ENCODE measurements around the gene NEDD4L.

Gene NEDD4L

DNA sequence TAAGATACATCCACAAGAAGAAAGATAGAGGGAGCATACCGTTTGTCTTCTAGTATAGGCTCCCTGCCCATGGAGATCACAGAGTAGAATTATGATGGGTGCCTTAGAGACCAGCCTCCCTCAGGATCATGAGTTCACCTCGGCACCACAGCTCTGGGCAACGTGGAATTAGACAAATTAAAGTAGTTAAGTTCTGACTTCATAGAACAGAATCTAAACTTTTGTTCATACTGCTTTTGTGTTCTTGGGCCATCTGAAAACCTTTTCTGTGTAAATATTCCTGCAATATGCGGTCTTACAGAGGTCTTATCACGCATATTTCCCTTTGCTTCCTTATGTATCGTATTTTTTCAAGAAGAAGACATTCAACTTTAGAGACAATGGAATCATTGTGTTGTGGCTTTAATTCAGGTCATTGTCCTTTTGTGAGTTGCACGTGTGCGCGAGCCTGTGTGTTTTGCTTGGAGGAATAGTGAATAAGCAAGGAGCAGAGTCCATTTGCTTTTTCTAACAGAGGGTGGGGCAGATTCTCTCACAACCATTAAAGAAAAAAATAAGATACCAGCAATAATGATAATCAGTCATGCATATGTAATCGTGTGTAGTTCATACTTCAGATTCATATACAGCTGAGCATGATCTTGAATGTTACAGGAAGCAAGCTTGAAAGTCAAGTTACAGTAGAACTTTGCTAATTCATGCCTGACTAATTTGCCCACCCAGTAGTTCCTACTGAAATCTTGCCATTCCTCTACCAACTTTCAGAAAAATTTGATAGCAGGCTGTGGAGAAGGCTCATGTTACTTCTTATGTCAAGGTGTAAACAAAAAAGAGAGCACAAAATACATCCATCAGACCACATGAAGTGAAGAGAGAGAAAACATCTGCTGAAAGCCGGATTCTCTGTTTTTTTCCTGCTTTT lies 243.6 kb downstream of the NEDD4L start:
- no peak overlapping the region for H3K9ac ChIP-seq (ENCODE audit: low read depth, low read length)
- H3K9me3 ChIP-seq (ENCODE audit: control insufficient read depth, insufficient read depth, low read length) = no peaks in the 10 kb centered on the region
- no peaks in the 10 kb centered on the region; the same call in 1 of the 2 replicates for H3K36me3 ChIP-seq (ENCODE audit: insufficient read depth, low read length)
- H3K4me1 ChIP-seq (ENCODE audit: insufficient read depth, low read length) = peaks cover 18% of the 10 kb centered on the region

DNA sequence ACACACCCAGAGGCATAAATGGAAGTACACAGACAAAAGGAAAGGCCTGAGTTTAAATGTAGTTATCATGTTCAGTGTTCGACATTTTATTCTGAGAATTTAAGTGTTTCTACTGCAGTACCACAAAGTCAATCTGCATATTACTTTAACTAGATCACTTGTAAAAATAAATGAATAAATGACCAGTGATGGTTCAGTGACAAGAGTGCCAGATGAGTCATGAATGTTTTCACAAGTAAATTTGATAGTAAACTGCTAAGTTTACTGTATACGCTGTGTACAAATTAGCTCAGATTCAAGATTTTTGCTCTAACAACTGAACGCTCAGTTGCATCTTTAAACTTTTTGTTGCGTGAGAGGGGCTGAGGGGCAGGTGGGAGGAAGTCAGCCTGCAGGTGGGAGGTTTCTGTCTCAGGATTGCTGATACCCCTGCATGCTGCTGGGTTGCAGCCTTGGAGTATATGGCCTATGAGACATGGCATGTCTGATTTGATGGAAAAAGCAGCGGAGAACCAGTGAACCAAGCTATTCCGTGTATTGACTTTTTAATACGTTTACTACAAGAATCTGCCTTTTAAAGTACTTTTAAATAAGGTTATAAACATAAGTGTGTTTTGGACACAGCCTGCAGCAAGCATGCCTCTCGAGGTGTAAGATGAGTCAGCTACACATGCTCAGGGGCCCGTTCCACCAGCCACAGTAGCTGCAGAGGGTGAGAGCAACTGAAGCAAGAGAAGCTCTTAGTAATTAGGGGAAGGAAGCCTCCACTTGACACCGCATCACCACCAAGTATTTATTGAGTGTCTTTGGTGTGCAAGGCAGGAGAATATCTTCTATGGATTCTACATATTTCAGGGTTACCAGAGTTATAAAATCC lies 245.1 kb downstream of the NEDD4L start:
- Histone ChIP-seq H3K9me3 (ENCODE audit: control insufficient read depth, insufficient read depth, low read length) (no peaks in the 10 kb centered on the region), H3K9ac (ENCODE audit: low read depth, low read length) (no peak overlapping the region), H3K4me1 (ENCODE audit: insufficient read depth, low read length) (peaks cover 18% of the 10 kb centered on the region), H3K36me3 (ENCODE audit: insufficient read depth, low read length) (no peaks in the 10 kb centered on the region; the same call in 1 of the 2 replicates)

DNA sequence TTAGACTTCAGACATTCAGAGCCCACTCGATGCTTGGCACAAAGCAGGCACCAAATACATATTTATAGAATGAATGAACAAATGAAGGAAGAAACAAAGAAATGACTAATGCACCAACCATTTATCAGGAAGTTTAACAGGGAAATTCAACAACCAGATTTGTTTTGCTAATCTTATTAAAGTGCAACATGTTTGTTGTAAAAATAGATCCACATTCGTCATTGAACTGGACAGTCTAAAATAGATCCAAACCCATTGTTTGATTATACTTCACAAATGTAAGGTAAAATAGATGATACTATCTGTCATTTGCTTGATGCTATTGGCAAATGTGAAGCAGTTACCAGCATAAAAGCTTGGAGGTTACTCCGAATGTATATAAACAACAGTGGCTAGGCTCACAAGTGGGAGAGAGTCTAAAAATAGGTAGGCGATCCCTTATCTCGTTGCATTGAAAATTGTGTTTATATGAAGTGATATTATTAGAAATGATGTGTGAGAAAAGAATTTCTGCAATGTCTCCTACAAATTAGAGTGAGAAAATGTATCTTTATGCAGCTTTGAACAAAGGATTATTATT lies 246.2 kb downstream of the NEDD4L start:
- H3K36me3 ChIP-seq (ENCODE audit: insufficient read depth, low read length) = no peaks in the 10 kb centered on the region; the same call in 1 of the 2 replicates
- H3K9me3 ChIP-seq (ENCODE audit: control insufficient read depth, insufficient read depth, low read length) = no peaks in the 10 kb centered on the region
- H3K9ac ChIP-seq (ENCODE audit: low read depth, low read length) = no peak overlapping the region
- H3K4me1 ChIP-seq (ENCODE audit: insufficient read depth, low read length) = peaks cover 18% of the 10 kb centered on the region

DNA sequence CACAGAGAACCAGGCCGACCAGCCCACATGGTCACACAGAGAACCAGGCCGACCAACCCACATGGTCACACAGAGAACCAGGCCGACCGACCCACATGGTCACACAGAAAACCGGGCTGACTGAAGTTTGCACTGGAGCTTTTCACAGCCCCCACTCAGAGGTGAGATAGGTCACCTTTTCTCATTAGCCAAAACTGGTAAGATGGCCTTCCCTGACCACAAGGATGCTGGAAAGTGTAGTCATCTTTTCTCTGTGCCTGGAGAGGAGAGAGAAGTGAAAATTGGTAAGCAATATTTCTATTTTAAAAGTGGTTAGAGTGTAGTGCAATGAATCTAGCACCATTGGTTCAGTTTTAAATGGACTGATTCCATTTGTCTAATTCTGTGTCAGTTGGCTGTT lies 247.1 kb downstream of the NEDD4L start:
- no peak overlapping the region for H3K9ac ChIP-seq (ENCODE audit: low read depth, low read length)
- no peaks in the 10 kb centered on the region; the same call in 1 of the 2 replicates for H3K36me3 ChIP-seq (ENCODE audit: insufficient read depth, low read length)
- H3K9me3 ChIP-seq (ENCODE audit: control insufficient read depth, insufficient read depth, low read length) = no peaks in the 10 kb centered on the region
- peaks cover 18% of the 10 kb centered on the region for H3K4me1 ChIP-seq (ENCODE audit: insufficient read depth, low read length)

DNA sequence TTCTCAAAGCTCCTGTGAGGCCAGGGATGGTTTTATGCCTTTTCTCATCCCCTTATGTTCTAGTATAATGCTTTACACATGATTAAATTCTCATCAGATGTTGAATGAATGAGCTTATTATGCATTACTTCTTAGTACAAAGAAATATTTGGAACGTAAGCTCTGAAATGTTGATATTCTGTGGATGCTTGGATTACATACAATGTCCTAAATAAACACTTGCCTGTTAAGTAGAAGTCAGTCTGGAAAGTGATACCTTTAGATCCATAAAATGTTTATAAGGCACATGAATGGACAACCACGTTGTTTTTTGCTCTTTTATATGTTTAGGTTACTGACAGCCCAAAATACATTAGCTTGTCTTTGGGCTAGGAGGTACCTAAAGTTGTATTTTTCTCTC lies 248.6 kb downstream of the NEDD4L start:
- H3K36me3 ChIP-seq (ENCODE audit: insufficient read depth, low read length) = no peaks in the 10 kb centered on the region; the same call in 1 of the 2 replicates
- no peaks in the 10 kb centered on the region for H3K9me3 ChIP-seq (ENCODE audit: control insufficient read depth, insufficient read depth, low read length)
- no peak overlapping the region for H3K9ac ChIP-seq (ENCODE audit: low read depth, low read length)
- peaks cover 11% of the 10 kb centered on the region; the same call in 1 of the 2 replicates for H3K4me1 ChIP-seq (ENCODE audit: insufficient read depth, low read length)

DNA sequence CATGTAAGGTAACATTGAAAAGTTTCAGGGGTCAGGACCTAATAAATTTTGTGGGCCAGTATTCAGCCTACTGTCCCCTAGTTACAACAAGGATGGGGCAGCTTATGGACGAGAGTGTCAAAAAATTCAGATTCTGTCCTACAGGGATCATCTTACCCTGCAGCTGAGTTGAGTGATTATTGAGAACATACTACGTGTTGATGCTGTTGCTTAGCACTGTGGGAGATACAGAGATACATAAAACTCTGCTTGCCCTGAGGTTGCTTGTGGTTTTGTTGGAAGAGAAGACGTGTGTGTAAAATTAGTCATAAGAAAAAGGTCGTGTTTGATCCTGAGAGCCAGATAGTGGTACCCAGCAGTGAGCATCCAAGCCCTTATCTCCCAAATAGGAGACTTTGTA lies 253.2 kb downstream of the NEDD4L start:
- no peak overlapping the region for H3K9ac ChIP-seq (ENCODE audit: low read depth, low read length)
- H3K36me3 ChIP-seq (ENCODE audit: insufficient read depth, low read length) = no peaks in the 10 kb centered on the region
- no peaks in the 10 kb centered on the region for H3K9me3 ChIP-seq (ENCODE audit: control insufficient read depth, insufficient read depth, low read length)
- H3K4me1 ChIP-seq (ENCODE audit: insufficient read depth, low read length) = no peaks in the 10 kb centered on the region

DNA sequence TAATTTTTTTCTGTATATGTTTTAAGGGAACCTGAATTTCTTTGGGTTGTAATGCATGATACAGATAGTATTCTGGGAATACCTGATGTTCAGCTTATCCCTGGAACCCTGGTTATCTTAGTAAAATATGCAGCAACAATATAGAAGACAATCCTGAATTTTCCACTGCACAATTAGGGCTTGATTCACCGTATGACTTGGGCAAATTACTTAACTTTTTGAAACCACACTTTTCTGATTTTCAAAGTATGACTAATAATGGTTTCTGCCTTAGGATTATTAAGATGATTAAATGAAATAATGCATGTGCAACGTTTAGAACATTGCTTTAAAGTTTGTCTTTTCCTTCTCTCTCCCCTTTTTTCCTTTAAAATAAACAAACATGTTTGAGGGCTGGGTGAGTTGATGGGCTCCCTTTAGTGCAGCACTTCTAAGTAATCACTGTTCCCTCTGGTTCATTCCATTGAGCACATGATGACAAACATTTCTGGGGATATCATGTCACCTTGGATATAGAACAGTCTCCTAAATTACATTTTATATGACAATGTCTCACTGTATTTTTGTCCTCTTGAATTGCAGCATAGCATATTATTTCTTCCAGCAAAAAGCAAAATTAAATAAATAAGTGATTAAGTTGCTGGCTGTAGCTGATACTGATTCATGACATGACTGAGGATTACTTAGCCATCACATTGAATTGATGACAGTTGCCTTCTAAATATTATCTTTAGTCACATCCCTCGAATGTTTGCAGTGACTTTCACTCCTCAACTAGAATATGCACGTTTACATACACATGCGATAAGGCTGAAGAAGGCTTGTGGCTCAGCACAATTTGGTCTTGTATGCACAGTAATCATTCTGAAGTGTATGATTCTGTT lies 254.5 kb downstream of the NEDD4L start:
- H3K9ac ChIP-seq (ENCODE audit: low read depth, low read length) = no peak overlapping the region
- H3K9me3 ChIP-seq (ENCODE audit: control insufficient read depth, insufficient read depth, low read length) = no peaks in the 10 kb centered on the region
- no peaks in the 10 kb centered on the region for H3K4me1 ChIP-seq (ENCODE audit: insufficient read depth, low read length)

DNA sequence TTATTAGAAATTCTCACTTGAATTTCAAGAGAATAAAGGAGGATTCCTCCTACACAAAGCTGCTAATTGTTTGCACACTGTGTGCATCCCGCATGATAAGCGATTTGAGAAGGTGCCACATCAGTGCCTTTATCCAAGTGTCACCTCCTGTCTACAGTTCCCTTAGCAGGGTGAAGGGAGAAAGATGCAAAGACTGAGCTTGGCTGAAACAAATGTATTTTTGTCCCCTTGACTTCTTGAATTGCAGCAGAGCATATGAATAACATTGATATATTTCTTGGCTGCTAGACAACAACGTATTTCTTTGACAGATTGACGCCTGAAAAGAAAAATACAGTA lies 255.1 kb downstream of the NEDD4L start:
- Histone ChIP-seq H3K4me1 (ENCODE audit: insufficient read depth, low read length) (no peaks in the 10 kb centered on the region), H3K9me3 (ENCODE audit: control insufficient read depth, insufficient read depth, low read length) (no peaks in the 10 kb centered on the region), H3K9ac (ENCODE audit: low read depth, low read length) (no peak overlapping the region), H3K36me3 (ENCODE audit: insufficient read depth, low read length) (no peaks in the 10 kb centered on the region)

More for the DNA sequence above, 254.5 kb downstream of the NEDD4L start:
- no peaks in the 10 kb centered on the region for H3K36me3 ChIP-seq (ENCODE audit: insufficient read depth, low read length)

DNA sequence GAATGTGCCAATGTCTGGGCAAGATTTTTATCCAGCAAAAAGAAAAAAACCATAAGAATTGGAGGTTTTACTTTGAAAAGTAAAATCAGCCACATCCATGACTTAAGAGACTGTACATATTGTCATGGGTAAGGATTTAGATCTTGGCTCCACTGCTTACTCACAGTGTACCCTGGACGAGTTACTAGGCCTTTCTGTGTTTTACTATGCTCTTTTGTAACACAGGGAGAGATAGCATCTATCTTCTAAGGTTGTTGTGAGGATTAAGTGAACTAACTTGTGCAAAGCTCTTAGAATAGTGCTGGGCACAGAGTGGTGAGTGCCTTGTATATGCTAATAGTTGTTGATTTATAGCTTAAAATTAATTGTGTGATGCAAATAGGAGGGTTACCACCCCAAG lies 255.9 kb downstream of the NEDD4L start:
- Histone ChIP-seq H3K4me1 (ENCODE audit: insufficient read depth, low read length) (no peaks in the 10 kb centered on the region), H3K9me3 (ENCODE audit: control insufficient read depth, insufficient read depth, low read length) (no peaks in the 10 kb centered on the region), H3K9ac (ENCODE audit: low read depth, low read length) (no peak overlapping the region), H3K36me3 (ENCODE audit: insufficient read depth, low read length) (0 out of 2 replicates have a peak, but pooled peaks cover under 1% of the 10 kb centered on the region)

DNA sequence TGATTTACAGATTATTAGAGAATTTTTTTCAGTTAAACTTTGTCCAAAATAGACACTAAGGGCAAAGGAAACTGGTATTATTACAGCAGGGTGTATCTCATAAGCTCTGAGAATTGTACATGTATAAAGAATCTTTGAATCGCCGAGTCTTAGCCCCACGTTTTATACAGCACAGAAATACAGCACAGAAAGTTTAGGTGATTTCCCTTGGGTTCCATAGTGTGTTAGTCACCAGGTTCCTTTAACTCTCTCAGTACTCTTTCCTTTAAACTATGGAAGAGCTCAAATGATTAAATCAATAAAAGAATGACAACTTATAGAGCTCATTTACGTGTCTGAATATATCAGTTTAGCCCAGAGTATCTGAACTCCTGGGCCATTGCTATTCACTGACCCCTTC lies 256.8 kb downstream of the NEDD4L start:
- Histone ChIP-seq H3K9ac (ENCODE audit: low read depth, low read length) (no peak overlapping the region), H3K36me3 (ENCODE audit: insufficient read depth, low read length) (0 out of 2 replicates have a peak, but pooled peaks cover 3% of the 10 kb centered on the region), H3K9me3 (ENCODE audit: control insufficient read depth, insufficient read depth, low read length) (no peaks in the 10 kb centered on the region), H3K4me1 (ENCODE audit: insufficient read depth, low read length) (no peaks in the 10 kb centered on the region)

DNA sequence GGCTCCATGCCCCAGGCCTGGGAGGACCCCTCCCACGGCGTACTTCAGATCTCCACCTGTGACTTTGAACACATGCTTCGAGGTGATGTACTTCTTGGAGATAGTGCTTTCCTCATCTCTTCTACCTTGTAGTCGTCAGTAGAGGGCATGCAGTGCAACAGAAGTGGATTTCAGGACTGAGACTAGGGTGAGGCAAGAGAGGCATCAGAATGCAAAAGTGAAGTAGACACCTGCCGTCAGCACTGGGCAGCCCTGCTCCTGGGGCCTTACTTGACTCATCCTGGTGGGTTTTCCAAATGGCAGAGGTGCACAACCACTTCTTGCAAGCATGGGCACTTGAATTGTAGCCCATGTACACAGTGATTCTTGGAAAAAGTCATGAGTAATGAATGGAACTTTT lies 258.8 kb downstream of the NEDD4L start:
- 0 out of 2 replicates have a peak, but pooled peaks cover 3% of the 10 kb centered on the region for H3K36me3 ChIP-seq (ENCODE audit: insufficient read depth, low read length)
- no peaks in the 10 kb centered on the region for H3K9me3 ChIP-seq (ENCODE audit: control insufficient read depth, insufficient read depth, low read length)
- H3K9ac ChIP-seq (ENCODE audit: low read depth, low read length) = no peak overlapping the region
- H3K4me1 ChIP-seq (ENCODE audit: insufficient read depth, low read length) = no peaks in the 10 kb centered on the region

DNA sequence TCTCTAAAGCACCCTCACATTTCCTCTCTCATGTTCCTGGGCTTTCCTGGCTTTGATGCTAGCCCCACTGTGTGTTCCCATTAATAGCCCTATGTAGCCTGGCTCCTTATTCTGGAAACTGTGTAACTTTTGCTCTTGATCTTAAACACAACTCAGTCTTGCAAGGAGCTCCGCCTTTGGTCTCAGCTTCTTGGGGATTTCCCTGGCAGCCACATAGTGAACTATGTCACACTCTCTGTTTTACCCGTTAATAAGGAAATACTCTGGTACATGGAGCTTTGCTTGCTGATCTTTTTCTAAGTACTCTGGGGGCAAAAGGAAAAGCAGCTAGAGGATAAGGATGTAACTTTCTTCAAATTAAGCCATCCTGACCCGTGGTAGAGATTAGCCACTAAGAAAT lies 259.3 kb downstream of the NEDD4L start:
- Histone ChIP-seq H3K36me3 (ENCODE audit: insufficient read depth, low read length) (0 out of 2 replicates have a peak, but pooled peaks cover 3% of the 10 kb centered on the region), H3K9ac (ENCODE audit: low read depth, low read length) (no peak overlapping the region), H3K9me3 (ENCODE audit: control insufficient read depth, insufficient read depth, low read length) (no peaks in the 10 kb centered on the region), H3K4me1 (ENCODE audit: insufficient read depth, low read length) (no peaks in the 10 kb centered on the region)

DNA sequence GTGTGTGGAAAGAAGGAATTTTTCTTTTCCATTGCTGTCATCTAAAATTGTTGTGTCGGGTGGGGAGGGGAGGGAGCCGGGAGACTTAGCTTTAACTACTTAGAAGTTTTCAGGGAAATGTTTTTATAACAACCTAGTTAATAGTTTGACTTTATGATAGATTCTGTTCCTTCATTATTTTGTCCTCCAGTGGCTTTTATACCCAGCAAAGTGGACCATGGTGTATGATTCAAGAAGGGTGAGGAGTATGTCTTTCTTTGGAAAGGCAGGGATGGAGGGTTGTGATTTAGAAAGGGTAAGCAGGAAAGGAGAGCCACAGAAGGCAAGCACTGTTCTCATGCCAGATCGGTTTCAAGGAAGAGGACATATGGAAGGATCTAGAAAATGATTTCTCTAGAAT lies 261.8 kb downstream of the NEDD4L start:
- H3K9me3 ChIP-seq (ENCODE audit: control insufficient read depth, insufficient read depth, low read length) = no peaks in the 10 kb centered on the region
- H3K4me1 ChIP-seq (ENCODE audit: insufficient read depth, low read length) = peaks cover 5% of the 10 kb centered on the region; the same call in 1 of the 2 replicates
- no peak overlapping the region for H3K9ac ChIP-seq (ENCODE audit: low read depth, low read length)
- 0 out of 2 replicates have a peak, but pooled peaks cover 3% of the 10 kb centered on the region for H3K36me3 ChIP-seq (ENCODE audit: insufficient read depth, low read length)

Data from ES-I3 (cell line).